SK-N-SH (cell line): ENCODE results near the gene RBBP5. TPM values are rescaled to one million over a fixed set of nuclear protein-coding genes. Genes with fewer than 3 reads are reported as not detected.

ENCODE experiments used
- CTCF ChIA-PET: fragments of 300-600, 350-600 bp; formaldehyde crosslinking; extraction: SDS; loops from one replicate; lab custom pipeline; 2021; lab: Yijun Ruan, JAX
- POLR2A ChIA-PET: fragments of 350-600 bp; sonication (Branson Sonifier 250); formaldehyde crosslinking; extraction: SDS; loops from one replicate; lab custom pipeline; 2020; ENCODE audit warnings: antibody characterized with exemption, inconsistent platforms; lab: Yijun Ruan, JAX
- DNase-seq: peaks from one replicate; pipeline ENCODE4 v3.0.0; 2012
- H2AFZ ChIP-seq: fragments of 200-600 bp; sonication (generic); 2 replicates; pipeline ENCODE4 v1.8.1; 2016; ENCODE audit warnings: antibody characterized with exemption, mild to moderate bottlenecking, low read depth
- H3F3A ChIP-seq: fragments of 200-600 bp; sonication (generic); replicated peaks from 2 replicates; pipeline ENCODE3; 2016; ENCODE audit warnings: antibody characterized with exemption, mild to moderate bottlenecking; ENCODE audit not compliant: insufficient read depth
- H3K27ac ChIP-seq, 2 experiments: fragments of 200-500 bp in 1 of 2; fragments of 200-600 bp in 1 of 2; sonication (Bioruptor generic) in 1 of 2; sonication (generic), shearing (Covaris generic) in 1 of 2; 2 replicates each; pipeline versions ENCODE4 v1.5.1 to v1.6.1; 2014 to 2016; ENCODE audit warnings: low read depth in 2 of 2, inconsistent platforms in 1 of 2, low read length in 1 of 2, mild to moderate bottlenecking in 1 of 2, mixed read lengths in 1 of 2
- H3K27me3 ChIP-seq: fragments of 200-600 bp; sonication (generic), shearing (Covaris generic); 2 replicates; pipeline ENCODE4 v1.6.1; 2016; ENCODE audit warnings: mixed run types; ENCODE audit not compliant: insufficient read depth
- H3K36me3 ChIP-seq, 2 experiments: fragments of 200-500 bp in 1 of 2; fragments of 200-600 bp in 1 of 2; sonication (Bioruptor generic) in 1 of 2; sonication (generic) in 1 of 2; replicated peaks in 1 of 2; 2 replicates each; pipeline versions ENCODE3 to v1.5.1; 2014 to 2016; ENCODE audit warnings: low read length in 1 of 2, mild to moderate bottlenecking in 1 of 2; ENCODE audit not compliant: insufficient read depth in 2 of 2, control insufficient read depth in 1 of 2
- H3K4me1 ChIP-seq, 2 experiments: fragments of 200-500 bp in 1 of 2; fragments of 200-600 bp in 1 of 2; sonication (Bioruptor generic) in 1 of 2; sonication (generic), shearing (Covaris generic) in 1 of 2; 2 replicates each; pipeline versions ENCODE4 v1.5.1 to v1.6.1; 2014 to 2016; ENCODE audit warnings: low read depth in 1 of 2, low read length in 1 of 2, mixed run types in 1 of 2; ENCODE audit not compliant: insufficient read depth in 2 of 2, control insufficient read depth in 1 of 2
- H3K4me2 ChIP-seq: fragments of 200-600 bp; sonication (generic), shearing (Covaris generic); 2 replicates; pipeline ENCODE4 v1.6.1; 2017; ENCODE audit warnings: mixed run types
- H3K4me3 ChIP-seq, 2 experiments: fragments of 200-500 bp in 1 of 2; fragments of 200-600 bp in 1 of 2; sonication (Bioruptor generic) in 1 of 2; sonication (generic), shearing (Covaris generic) in 1 of 2; 2 replicates each; pipeline versions ENCODE4 v1.5.1 to v1.8.1; 2014 to 2016; ENCODE audit warnings: low read depth in 2 of 2, inconsistent platforms in 1 of 2, low read length in 1 of 2, mild to moderate bottlenecking in 1 of 2, mixed read lengths in 1 of 2, moderate library complexity in 1 of 2
- H3K79me2 ChIP-seq: fragments of 200-600 bp; sonication (generic); 2 replicates; pipeline ENCODE4 v1.8.1; 2017; ENCODE audit warnings: mild to moderate bottlenecking; ENCODE audit not compliant: insufficient read depth
- H3K9ac ChIP-seq: fragments of 200-600 bp; sonication (generic); 2 replicates; pipeline ENCODE4 v1.6.1; 2017; ENCODE audit warnings: mixed run types
- H3K9me2 ChIP-seq: fragments of 200-600 bp; sonication (generic); 2 replicates; pipeline ENCODE4 v1.6.1; 2017; ENCODE audit warnings: mixed run types
- H3K9me3 ChIP-seq: fragments of 200-600 bp; sonication (generic); 2 replicates; pipeline ENCODE4 v1.6.1; 2017; ENCODE audit warnings: mixed run types, mild to moderate bottlenecking, moderate library complexity
- H4K20me1 ChIP-seq: fragments of 200-600 bp; sonication (generic); 2 replicates; pipeline ENCODE4 v1.6.1; 2017; ENCODE audit warnings: mild to moderate bottlenecking, mixed run types; ENCODE audit not compliant: insufficient read depth
- ELF1 ChIP-seq: IDR thresholded peaks from 2 replicates; pipeline ENCODE4 v1.4.0; 2012
- EP300 ChIP-seq, 2 experiments: IDR thresholded peaks; 2 replicates each; pipeline versions ENCODE4 v1.4.0 to v1.6.1; 2012; ENCODE audit warnings: borderline replicate concordance in 1 of 2, low read depth in 1 of 2, low read length in 1 of 2
- EZH2phosphoT487 ChIP-seq: fragments of 200-600 bp; sonication (generic); IDR thresholded peaks from 2 replicates; pipeline ENCODE4 v1.6.1; 2017; ENCODE audit warnings: low read depth, mixed run types, mild to moderate bottlenecking, antibody characterized with exemption, moderate library complexity, borderline replicate concordance
- FOXJ3 ChIP-seq: sonication (generic); formaldehyde crosslinking; IDR thresholded peaks from 2 replicates; pipeline ENCODE4 v1.5.1; 2020; ENCODE audit warnings: mild to moderate bottlenecking, missing genetic modification reagents
- FOXM1 ChIP-seq: IDR thresholded peaks from 2 replicates; pipeline ENCODE4 v1.4.0; 2012; ENCODE audit warnings: low read depth, mild to moderate bottlenecking
- GATA2 ChIP-seq: sonication (generic); formaldehyde crosslinking; IDR thresholded peaks from 2 replicates; pipeline ENCODE4 v1.5.0; 2020; ENCODE audit warnings: mild to moderate bottlenecking, missing genetic modification reagents
- NRF1 ChIP-seq: IDR thresholded peaks from 2 replicates; pipeline ENCODE4 v1.6.1; 2012; ENCODE audit warnings: low read depth, mild to moderate bottlenecking, low read length
- POLR2AphosphoS5 ChIP-seq: IDR thresholded peaks from 2 replicates; pipeline ENCODE4 v1.6.1; 2012; ENCODE audit warnings: low read depth, low read length
- RCOR1 ChIP-seq: fragments of 150-350 bp; IDR thresholded peaks from 2 replicates; pipeline ENCODE4 v1.6.1; 2017; ENCODE audit warnings: antibody characterized with exemption, low read length
- RFX5 ChIP-seq: IDR thresholded peaks from 2 replicates; pipeline ENCODE4 v1.6.1; 2012; ENCODE audit warnings: mild to moderate bottlenecking, improper control_type of control experiment, low read length
- SMC3 ChIP-seq: IDR thresholded peaks from 2 replicates; pipeline ENCODE4 v1.6.1; 2012; ENCODE audit warnings: low read depth, low read length, improper control_type of control experiment
- TAF1 ChIP-seq: IDR thresholded peaks from 2 replicates; pipeline ENCODE4 v1.6.1; 2012; ENCODE audit warnings: low read depth, mild to moderate bottlenecking, low read length, moderate library complexity, borderline replicate concordance
- TCF12 ChIP-seq: IDR thresholded peaks from 2 replicates; pipeline ENCODE4 v1.4.0; 2012
- TEAD4 ChIP-seq: IDR thresholded peaks from 2 replicates; pipeline ENCODE4 v1.4.0; 2012; ENCODE audit warnings: mild to moderate bottlenecking, borderline replicate concordance; ENCODE audit not compliant: insufficient read depth
- YY1 ChIP-seq: IDR thresholded peaks from 2 replicates; pipeline ENCODE4 v1.4.0; 2012; ENCODE audit warnings: low read depth, mild to moderate bottlenecking
- WGBS: methylation state at CpG from one replicate; pipeline ENCODE4 v1.1.6; 2017; ENCODE audit warnings: low lambda C conversion rate; 5-methylcytosine and 5-hydroxymethylcytosine counted together
- polyA plus RNA-seq, 3 experiments: library from polyadenylated mRNA; depleted of rRNA; stranded (reverse); fragments of >200 nt; gene quantifications; 2 replicates each; pipeline ENCODE4 v1.2.3, GENCODE V29; 2012
- TF ChIP-seq, protein P1 (sequence below): fragments of 200-600 bp; sonication (generic); IDR thresholded peaks from 2 replicates; pipeline ENCODE4 v1.6.1; 2017; ENCODE audit warnings: antibody characterized with exemption, mild to moderate bottlenecking, moderate library complexity
- TF ChIP-seq, protein P2 (sequence below): IDR thresholded peaks from 2 replicates; pipeline ENCODE4 v1.6.1; 2012; ENCODE audit warnings: mild to moderate bottlenecking, low read depth, low read length, moderate library complexity

Gene RBBP5
- polyA plus RNA-seq, 1 of the 3 experiments (the other 2 are of a cell fraction), result 5.7 TPM

DNA sequence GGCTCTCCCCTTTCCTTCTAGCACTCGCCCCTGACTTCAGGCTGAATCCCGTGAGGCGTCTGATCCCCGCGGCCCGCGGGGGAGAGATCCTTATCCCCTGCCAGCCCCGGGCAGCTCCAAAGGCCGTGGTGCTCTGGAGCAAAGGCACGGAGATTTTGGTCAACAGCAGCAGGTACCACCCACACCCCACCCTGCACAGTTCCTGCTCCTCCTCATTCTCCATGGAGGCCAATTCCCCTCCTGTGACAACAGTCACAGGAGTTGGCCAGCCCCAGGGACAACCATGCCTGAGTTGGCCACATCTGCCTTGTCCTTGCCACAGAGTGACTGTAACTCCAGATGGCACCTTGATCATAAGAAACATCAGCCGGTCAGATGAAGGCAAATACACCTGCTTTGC is 57.5 kb downstream of the RBBP5 start:
- 64% methylated on average over 11 of the region's 11 CpGs for WGBS
- TF ChIP-seq RFX5 (no peak), FOXJ3 (no peak), FOXM1 (no peak), POLR2AphosphoS5 (no peak), EP300 (IDR thresholded peaks at IDR 0.05; ENCODE audit: borderline replicate concordance in 1 of 2, low read depth in 1 of 2, low read length in 1 of 2) (no peak), EZH2phosphoT487 (no peak), YY1 (no peak), TCF12 (no peak), GATA2 (CRISPR knock-in tag) (no peak), ELF1 (no peak), RCOR1 (no peak), SMC3 (no peak), TEAD4 (no peak), TAF1 (no peak), NRF1 (no peak)
- TF ChIP-seq, protein P1, sequence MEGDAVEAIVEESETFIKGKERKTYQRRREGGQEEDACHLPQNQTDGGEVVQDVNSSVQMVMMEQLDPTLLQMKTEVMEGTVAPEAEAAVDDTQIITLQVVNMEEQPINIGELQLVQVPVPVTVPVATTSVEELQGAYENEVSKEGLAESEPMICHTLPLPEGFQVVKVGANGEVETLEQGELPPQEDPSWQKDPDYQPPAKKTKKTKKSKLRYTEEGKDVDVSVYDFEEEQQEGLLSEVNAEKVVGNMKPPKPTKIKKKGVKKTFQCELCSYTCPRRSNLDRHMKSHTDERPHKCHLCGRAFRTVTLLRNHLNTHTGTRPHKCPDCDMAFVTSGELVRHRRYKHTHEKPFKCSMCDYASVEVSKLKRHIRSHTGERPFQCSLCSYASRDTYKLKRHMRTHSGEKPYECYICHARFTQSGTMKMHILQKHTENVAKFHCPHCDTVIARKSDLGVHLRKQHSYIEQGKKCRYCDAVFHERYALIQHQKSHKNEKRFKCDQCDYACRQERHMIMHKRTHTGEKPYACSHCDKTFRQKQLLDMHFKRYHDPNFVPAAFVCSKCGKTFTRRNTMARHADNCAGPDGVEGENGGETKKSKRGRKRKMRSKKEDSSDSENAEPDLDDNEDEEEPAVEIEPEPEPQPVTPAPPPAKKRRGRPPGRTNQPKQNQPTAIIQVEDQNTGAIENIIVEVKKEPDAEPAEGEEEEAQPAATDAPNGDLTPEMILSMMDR, result no peak
- TF ChIP-seq, protein P2, sequence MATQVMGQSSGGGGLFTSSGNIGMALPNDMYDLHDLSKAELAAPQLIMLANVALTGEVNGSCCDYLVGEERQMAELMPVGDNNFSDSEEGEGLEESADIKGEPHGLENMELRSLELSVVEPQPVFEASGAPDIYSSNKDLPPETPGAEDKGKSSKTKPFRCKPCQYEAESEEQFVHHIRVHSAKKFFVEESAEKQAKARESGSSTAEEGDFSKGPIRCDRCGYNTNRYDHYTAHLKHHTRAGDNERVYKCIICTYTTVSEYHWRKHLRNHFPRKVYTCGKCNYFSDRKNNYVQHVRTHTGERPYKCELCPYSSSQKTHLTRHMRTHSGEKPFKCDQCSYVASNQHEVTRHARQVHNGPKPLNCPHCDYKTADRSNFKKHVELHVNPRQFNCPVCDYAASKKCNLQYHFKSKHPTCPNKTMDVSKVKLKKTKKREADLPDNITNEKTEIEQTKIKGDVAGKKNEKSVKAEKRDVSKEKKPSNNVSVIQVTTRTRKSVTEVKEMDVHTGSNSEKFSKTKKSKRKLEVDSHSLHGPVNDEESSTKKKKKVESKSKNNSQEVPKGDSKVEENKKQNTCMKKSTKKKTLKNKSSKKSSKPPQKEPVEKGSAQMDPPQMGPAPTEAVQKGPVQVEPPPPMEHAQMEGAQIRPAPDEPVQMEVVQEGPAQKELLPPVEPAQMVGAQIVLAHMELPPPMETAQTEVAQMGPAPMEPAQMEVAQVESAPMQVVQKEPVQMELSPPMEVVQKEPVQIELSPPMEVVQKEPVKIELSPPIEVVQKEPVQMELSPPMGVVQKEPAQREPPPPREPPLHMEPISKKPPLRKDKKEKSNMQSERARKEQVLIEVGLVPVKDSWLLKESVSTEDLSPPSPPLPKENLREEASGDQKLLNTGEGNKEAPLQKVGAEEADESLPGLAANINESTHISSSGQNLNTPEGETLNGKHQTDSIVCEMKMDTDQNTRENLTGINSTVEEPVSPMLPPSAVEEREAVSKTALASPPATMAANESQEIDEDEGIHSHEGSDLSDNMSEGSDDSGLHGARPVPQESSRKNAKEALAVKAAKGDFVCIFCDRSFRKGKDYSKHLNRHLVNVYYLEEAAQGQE, result no peak
- Histone ChIP-seq H3K4me1 (peaks cover 0 to 5% of the 10 kb centered on the region in 2 experiments; a peak in 1 of 4 replicates), H2AFZ (no peak overlapping the region), H3K36me3 (no peaks in the 10 kb centered on the region), H3K27ac (no peak overlapping the region), H3K9ac (no peak overlapping the region), H4K20me1 (no peaks in the 10 kb centered on the region), H3F3A (no peaks in the 10 kb centered on the region), H3K9me2 (no peaks in the 10 kb centered on the region), H3K27me3 (no peaks in the 10 kb centered on the region), H3K4me3 (no peak overlapping the region), H3K4me2 (no peak overlapping the region), H3K79me2 (no peaks in the 10 kb centered on the region), H3K9me3 (no peaks in the 10 kb centered on the region)
- ChIA-PET CTCF (interaction anchor here (1.7 to 18.8 kb wide), 7 partner anchors 13 to 257 kb away, joined by 4 to 756 read pairs (median 74); partner anchors contain the start of gene CNTN2), POLR2A (no interaction called here)
- no peak for DNase-seq
